HCT116 (cell line): ENCODE data around the gene AP1M1. TPM values are rescaled to one million over a fixed set of nuclear protein-coding genes. Genes with fewer than 3 reads are reported as not detected.

Source experiments
- ATAC-seq: fragments of 200-7000 bp; cut with Tn5 transposase; 2 replicates; pipeline ENCODE4 v1.9.1; 2020; ENCODE audit warnings: mild to moderate bottlenecking, moderate library complexity
- Bru-seq: library from RNA; stranded (reverse); fragments of 400-500 nt; gene quantifications from one replicate; lab custom pipeline; 2021; lab: Mats Ljungman, UMichigan
- BruChase-seq, 2 experiments: library from RNA; stranded (reverse); fragments of 400-500 nt; gene quantifications; one replicate each; lab custom pipeline; 2021; lab: Mats Ljungman, UMichigan
- BruUV-seq: library from RNA; stranded (reverse); fragments of 400-500 nt; replicated peaks from 2 replicates; lab custom pipeline; 2021; lab: Mats Ljungman, UMichigan
- CTCF ChIA-PET: fragments of 300-600 bp; sonication (Branson Sonifier 250); formaldehyde crosslinking; loops from one replicate; lab custom pipeline; 2021; ENCODE audit warnings: antibody characterized with exemption; lab: Charles Lee
- POLR2A ChIA-PET: fragments of 300-600, 350-600 bp; sonication (Branson Sonifier 250); formaldehyde crosslinking; loops from one replicate; lab custom pipeline; 2021; ENCODE audit warnings: antibody characterized with exemption; lab: Charles Lee
- RAD21 ChIA-PET, 2 experiments: fragments of 300-600 bp; sonication (Branson Sonifier 250); formaldehyde crosslinking; loops; one replicate each; lab custom pipeline; 2023; ENCODE audit warnings: low total read pairs in 2 of 2; ENCODE audit not compliant: uncharacterized antibody in 2 of 2, unreplicated experiment in 2 of 2, low non-redundant PET in 1 of 2; lab: Charles Lee
- DNase-seq: peaks from one replicate; pipeline ENCODE4 v3.0.0-alpha.2; 2010; ENCODE audit warnings: low read depth, low spot score
- H2AFZ ChIP-seq: fragments of 200-600 bp; shearing (Covaris generic), sonication (generic); 2 replicates; pipeline ENCODE4 v1.6.1; 2017; ENCODE audit warnings: low read depth, mixed run types, mixed read lengths, antibody characterized with exemption, low read length; ENCODE audit not compliant: poor library complexity, severe bottlenecking
- H3K27ac ChIP-seq: 2 replicates; pipeline ENCODE4 v1.5.1; 2012; ENCODE audit warnings: low read depth, low read length
- H3K27me3 ChIP-seq: fragments of 200-600 bp; sonication (generic); 2 replicates; pipeline ENCODE4 v1.6.1; 2016; ENCODE audit warnings: mixed run types, low read length, mixed read lengths; ENCODE audit not compliant: insufficient read depth
- H3K36me3 ChIP-seq, 2 experiments: fragments of 200-500 bp in 1 of 2; fragments of 200-600 bp in 1 of 2; sonication (Bioruptor generic) in 1 of 2; sonication (generic) in 1 of 2; 2 replicates each; pipeline versions ENCODE4 v1.5.1 to v1.6.1; 2014 to 2016; ENCODE audit warnings: low read length in 2 of 2, inconsistent platforms in 1 of 2, mixed read lengths in 1 of 2, mixed run types in 1 of 2; ENCODE audit not compliant: insufficient read depth in 2 of 2, control insufficient read depth in 1 of 2
- H3K4me1 ChIP-seq, 2 experiments: fragments of 200-600 bp in 1 of 2; sonication (generic) in 1 of 2; 2 replicates each; pipeline versions ENCODE4 v1.5.1 to v1.6.1; 2012 to 2017; ENCODE audit warnings: low read length in 2 of 2, inconsistent platforms in 1 of 2, mild to moderate bottlenecking in 1 of 2, mixed read lengths in 1 of 2, mixed run types in 1 of 2, moderate library complexity in 1 of 2; ENCODE audit not compliant: insufficient read depth in 2 of 2, control insufficient read depth in 1 of 2
- H3K4me2 ChIP-seq: fragments of 200-600 bp; sonication (generic); 2 replicates; pipeline ENCODE4 v1.6.1; 2017; ENCODE audit warnings: mixed run types, low read length, mixed read lengths
- H3K4me3 ChIP-seq, 2 experiments: fragments of 200-600 bp in 1 of 2; sonication (generic) in 1 of 2; replicated peaks in 1 of 2; 2 replicates each; pipeline ENCODE4 v1.5.1; 2011 to 2016; ENCODE audit warnings: low read length in 2 of 2, control low read depth in 1 of 2, low read depth in 1 of 2, mild to moderate bottlenecking in 1 of 2, mixed read lengths in 1 of 2, mixed run types in 1 of 2
- H3K79me2 ChIP-seq: fragments of 200-600 bp; sonication (generic); 2 replicates; pipeline ENCODE4 v1.6.1; 2017; ENCODE audit warnings: mild to moderate bottlenecking, mixed run types, low read length, moderate library complexity, mixed read lengths; ENCODE audit not compliant: insufficient read depth
- H3K9ac ChIP-seq: fragments of 200-600 bp; sonication (generic); 2 replicates; pipeline ENCODE4 v1.6.1; 2016; ENCODE audit warnings: low read length, mixed read lengths
- H3K9me2 ChIP-seq: fragments of 200-600 bp; sonication (generic), shearing (Covaris generic); 2 replicates; pipeline ENCODE4 v1.6.1; 2017; ENCODE audit warnings: mixed run types, mild to moderate bottlenecking, moderate library complexity; ENCODE audit not compliant: insufficient read depth
- H3K9me3 ChIP-seq, 2 experiments: fragments of 200-500 bp in 1 of 2; fragments of 200-600 bp in 1 of 2; sonication (Bioruptor generic) in 1 of 2; sonication (generic) in 1 of 2; 2 replicates each; pipeline ENCODE4 v1.6.1; 2014 to 2017; ENCODE audit warnings: low read length in 2 of 2, mixed read lengths in 2 of 2, inconsistent platforms in 1 of 2, low read depth in 1 of 2, mild to moderate bottlenecking in 1 of 2, mixed run types in 1 of 2, moderate library complexity in 1 of 2; ENCODE audit not compliant: control insufficient read depth in 1 of 2, insufficient read depth in 1 of 2
- H4K20me1 ChIP-seq: fragments of 200-600 bp; sonication (generic), shearing (Covaris generic); 2 replicates; pipeline ENCODE4 v1.6.1; 2017; ENCODE audit warnings: mixed run types, mild to moderate bottlenecking, moderate library complexity; ENCODE audit not compliant: insufficient read depth
- CBX3 ChIP-seq: IDR thresholded peaks from 2 replicates; pipeline ENCODE4 v1.6.1; 2012; ENCODE audit warnings: low read depth
- ELF1 ChIP-seq: IDR thresholded peaks from 2 replicates; pipeline ENCODE4 v1.6.1; 2012; ENCODE audit warnings: low read depth, borderline replicate concordance
- POLR2A ChIP-seq: IDR thresholded peaks from 2 replicates; pipeline ENCODE4 v1.7.0; 2011; ENCODE audit warnings: borderline replicate concordance; ENCODE audit not compliant: insufficient read depth, insufficient read length; ENCODE audit errors: extremely low read depth
- POLR2AphosphoS5 ChIP-seq: IDR thresholded peaks from 2 replicates; pipeline ENCODE4 v1.6.1; 2011; ENCODE audit warnings: mild to moderate bottlenecking, low read depth, low read length, moderate library complexity
- SIN3A ChIP-seq: IDR thresholded peaks from 2 replicates; pipeline ENCODE4 v1.6.1; 2012; ENCODE audit warnings: low read depth
- SRF ChIP-seq: IDR thresholded peaks from 2 replicates; pipeline ENCODE4 v1.6.1; 2012; ENCODE audit warnings: low read depth
- TCF7L2 ChIP-seq: IDR thresholded peaks from 2 replicates; pipeline ENCODE4 v1.7.0; 2011; ENCODE audit warnings: borderline replicate concordance, inconsistent platforms; ENCODE audit not compliant: insufficient read depth, insufficient read length; ENCODE audit errors: extremely low read depth
- YY1 ChIP-seq: IDR thresholded peaks from 2 replicates; pipeline ENCODE4 v1.6.1; 2011; ENCODE audit warnings: low read length, low read depth, moderate library complexity, mild to moderate bottlenecking; ENCODE audit not compliant: insufficient replicate concordance; ENCODE audit errors: extremely low read depth
- ZBTB33 ChIP-seq: IDR thresholded peaks from 2 replicates; pipeline ENCODE4 v1.6.1; 2011; ENCODE audit warnings: mild to moderate bottlenecking, low read length, moderate library complexity; ENCODE audit not compliant: insufficient replicate concordance; ENCODE audit errors: extremely low read depth
- ZFX ChIP-seq: fragments of 450-650 bp; IDR thresholded peaks from 2 replicates; pipeline ENCODE4 v1.6.1; 2017
- ZNF274 ChIP-seq: fragments of 200-500 bp; sonication (Bioruptor generic); IDR thresholded peaks from 2 replicates; pipeline ENCODE4 v1.6.1; 2014; ENCODE audit warnings: mild to moderate bottlenecking, low read depth, low read length, inconsistent platforms
- intact Hi-C: fragments of 100-400 bp; cut with micrococcal nuclease; formaldehyde crosslinking; loops from 2 replicates; pipeline ENCODE4 v1.10.0; 2022
- long read RNA-seq: library from polyadenylated mRNA; unstranded; transcript quantifications from one replicate; pipeline ENCODE4 v2.0.0, GENCODE V29; 2021; ENCODE audit not compliant: unreplicated experiment
- polyA plus RNA-seq: library from polyadenylated mRNA; unstranded; fragments of >200 nt; gene quantifications from 2 replicates; pipeline ENCODE4 v1.2.1, GENCODE V29; 2012; ENCODE audit warnings: missing spikeins
- total RNA-seq: library from RNA; stranded (reverse); gene quantifications from one replicate; pipeline ENCODE4 v1.2.1, GENCODE V29; 2021; ENCODE audit not compliant: unreplicated experiment
- TF ChIP-seq, protein P1 (sequence below): IDR thresholded peaks from 2 replicates; pipeline ENCODE4 v1.6.1; 2012; ENCODE audit warnings: low read depth
- TF ChIP-seq, protein P2 (sequence below): IDR thresholded peaks from 2 replicates; pipeline ENCODE4 v1.6.1; 2012

Gene AP1M1
- 50.0 TPM for total RNA-seq
- 50.7 and 52.9 TPM in 2 replicates for polyA plus RNA-seq
- Bru-seq, nascent RNA = percentile 52 among the genes with signal in this experiment
- BruChase-seq, experiment 1, labeled RNA remaining after a 6-hour chase = percentile 66 among the genes with signal in this experiment
- percentile 61 among the genes with signal in this experiment for BruChase-seq, experiment 2, labeled RNA remaining after a 2-hour chase
- long read RNA-seq, full-length matches to known transcripts = 148 of 174 reads
- long read RNA-seq, partial matches to known transcripts = 21 of 174 reads
- long read RNA-seq, other reads (novel, unspliced or antisense) = 5 of 174 reads

GRCh38 chr19:16197622-16198369, at the start of gene AP1M1:
Gene AP1M1, plus strand, starts transcription at chr19:16197911. Its CDS starts 116 bp downstream, at chr19:16198027.
- no peaks in the 10 kb centered on the region for H3K9me3 ChIP-seq
- peak within 1 kb of the TSS; percentile 84 for H3K4me2 ChIP-seq
- H4K20me1 ChIP-seq = no peaks in the 10 kb centered on the region
- no TSS peak for BruUV-seq
- DNase-seq (peak; percentile 96), ATAC-seq (peak; percentile 92)
- no peaks in the 10 kb centered on the region for H3K9me2 ChIP-seq
- TF ChIP-seq ELF1 (peak; percentile 96), SIN3A (peak; percentile 75; the same call in 1 of the 2 replicates), YY1 (no peak), POLR2A (no peak), POLR2AphosphoS5 (peak; percentile 73), ZFX (peak; percentile 76; the same call in 1 of the 2 replicates), ZNF274 (no peak), CBX3 (no peak), SRF (peak; percentile 54; the same call in 1 of the 2 replicates), ZBTB33 (no peak), TCF7L2 (no peak)
- TF ChIP-seq, protein P1, sequence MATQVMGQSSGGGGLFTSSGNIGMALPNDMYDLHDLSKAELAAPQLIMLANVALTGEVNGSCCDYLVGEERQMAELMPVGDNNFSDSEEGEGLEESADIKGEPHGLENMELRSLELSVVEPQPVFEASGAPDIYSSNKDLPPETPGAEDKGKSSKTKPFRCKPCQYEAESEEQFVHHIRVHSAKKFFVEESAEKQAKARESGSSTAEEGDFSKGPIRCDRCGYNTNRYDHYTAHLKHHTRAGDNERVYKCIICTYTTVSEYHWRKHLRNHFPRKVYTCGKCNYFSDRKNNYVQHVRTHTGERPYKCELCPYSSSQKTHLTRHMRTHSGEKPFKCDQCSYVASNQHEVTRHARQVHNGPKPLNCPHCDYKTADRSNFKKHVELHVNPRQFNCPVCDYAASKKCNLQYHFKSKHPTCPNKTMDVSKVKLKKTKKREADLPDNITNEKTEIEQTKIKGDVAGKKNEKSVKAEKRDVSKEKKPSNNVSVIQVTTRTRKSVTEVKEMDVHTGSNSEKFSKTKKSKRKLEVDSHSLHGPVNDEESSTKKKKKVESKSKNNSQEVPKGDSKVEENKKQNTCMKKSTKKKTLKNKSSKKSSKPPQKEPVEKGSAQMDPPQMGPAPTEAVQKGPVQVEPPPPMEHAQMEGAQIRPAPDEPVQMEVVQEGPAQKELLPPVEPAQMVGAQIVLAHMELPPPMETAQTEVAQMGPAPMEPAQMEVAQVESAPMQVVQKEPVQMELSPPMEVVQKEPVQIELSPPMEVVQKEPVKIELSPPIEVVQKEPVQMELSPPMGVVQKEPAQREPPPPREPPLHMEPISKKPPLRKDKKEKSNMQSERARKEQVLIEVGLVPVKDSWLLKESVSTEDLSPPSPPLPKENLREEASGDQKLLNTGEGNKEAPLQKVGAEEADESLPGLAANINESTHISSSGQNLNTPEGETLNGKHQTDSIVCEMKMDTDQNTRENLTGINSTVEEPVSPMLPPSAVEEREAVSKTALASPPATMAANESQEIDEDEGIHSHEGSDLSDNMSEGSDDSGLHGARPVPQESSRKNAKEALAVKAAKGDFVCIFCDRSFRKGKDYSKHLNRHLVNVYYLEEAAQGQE = no peak
- TF ChIP-seq, protein P2, sequence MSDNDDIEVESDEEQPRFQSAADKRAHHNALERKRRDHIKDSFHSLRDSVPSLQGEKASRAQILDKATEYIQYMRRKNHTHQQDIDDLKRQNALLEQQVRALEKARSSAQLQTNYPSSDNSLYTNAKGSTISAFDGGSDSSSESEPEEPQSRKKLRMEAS = peak; percentile 72; the same call in 1 of the 2 replicates
- no peaks in the 10 kb centered on the region for H3K27me3 ChIP-seq
- peaks cover 15 to 43% of the 10 kb centered on the region in 2 experiments for H3K4me1 ChIP-seq
- peaks cover 39% of the 10 kb centered on the region for H3K79me2 ChIP-seq
- intact Hi-C loops = no loop called here
- H3K36me3 ChIP-seq = no peaks in the 10 kb centered on the region
- H3K27ac ChIP-seq = peak within 1 kb of the TSS; percentile 76
- ChIA-PET POLR2A (interaction anchor here (0.8 to 2.1 kb wide), 5 partner anchors 12 to 134 kb away, joined by 3 to 18 read pairs (median 3); partner anchors contain the start of gene FAM32A), CTCF (interaction anchor here (1.2 to 1.4 kb wide), 4 partner anchors 12 to 185 kb away, joined by 4 to 14 read pairs (median 7); partner anchors contain the start of gene FAM32A), RAD21 (no interaction called here)
- peak within 1 kb of the TSS; percentile 38 for H2AFZ ChIP-seq
- H3K9ac ChIP-seq = peak within 1 kb of the TSS; percentile 70
- H3K4me3 ChIP-seq = peak within 1 kb of the TSS; percentile 96 to 98
